Hematopoietic multipotent progenitor cell treated with erythropoietin and hydrocortisone succinate and interleukin-3 and kit ligand, for 6 days (in vitro differentiated cells): ENCODE data around the gene DNAH9.

Experiments
- DNase-seq: peaks from one replicate; pipeline ENCODE4 v3.0.0-alpha.2; 2015

DNAH9 gene

DNA sequence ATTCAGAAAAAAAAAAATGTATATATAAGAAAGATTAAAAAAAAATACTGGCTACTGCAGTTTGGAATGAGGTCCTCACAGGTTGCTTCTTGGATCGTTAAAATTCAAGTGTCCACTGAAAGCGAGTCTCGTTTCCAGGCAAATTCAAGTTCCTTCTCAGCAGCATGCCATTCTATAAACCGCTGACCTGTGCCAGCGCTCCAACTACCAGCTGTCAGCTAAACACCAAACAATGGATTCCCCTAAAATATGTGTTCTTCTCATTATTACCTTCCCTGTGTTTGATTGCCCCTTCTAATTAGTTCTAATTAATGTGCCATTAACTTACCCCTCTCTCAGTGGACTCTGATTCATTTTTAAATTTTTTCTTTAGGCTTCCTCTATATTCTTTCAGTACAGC lies 92.4 kb downstream of the DNAH9 start:
- no peak for DNase-seq

DNA sequence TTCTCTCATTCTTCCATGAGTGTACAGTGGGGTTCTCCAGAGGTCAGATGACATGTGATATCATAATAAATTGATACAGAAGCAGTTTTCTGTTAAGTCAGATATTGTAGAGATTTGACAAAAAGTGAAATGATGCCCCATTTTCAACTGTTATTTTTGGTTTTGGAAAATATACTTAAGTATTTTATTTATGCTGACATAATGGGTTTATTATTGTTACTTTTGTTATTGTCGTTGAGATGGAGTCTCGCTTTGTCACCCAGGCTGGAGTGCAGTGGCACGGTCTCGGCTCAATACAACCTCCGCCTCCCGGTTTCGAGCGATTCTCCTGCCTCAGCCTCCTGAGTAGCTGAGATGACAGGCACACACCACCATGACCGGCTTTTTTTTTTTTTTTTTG lies 94.4 kb downstream of the DNAH9 start:
- no peak for DNase-seq

DNA sequence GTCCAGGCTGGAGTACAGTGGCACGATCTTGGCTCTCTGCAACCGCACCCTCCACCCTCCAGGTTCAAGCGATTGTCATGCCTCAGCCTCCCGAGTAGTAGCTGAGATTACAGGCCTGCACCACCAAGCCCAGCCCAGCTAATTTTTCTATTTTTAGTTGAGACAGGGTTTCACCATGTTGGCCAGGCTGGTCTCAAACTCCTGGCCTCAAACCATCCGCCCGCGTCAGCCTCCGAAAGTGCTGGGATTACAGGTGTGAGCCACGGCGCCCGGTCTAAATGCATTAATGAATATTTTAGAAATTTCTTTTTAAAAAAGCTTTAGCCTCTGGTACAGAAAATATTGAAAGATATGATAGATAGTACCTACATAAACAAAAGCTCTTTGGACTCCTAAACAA lies 95.0 kb downstream of the DNAH9 start:
- DNase-seq: no peak

DNA sequence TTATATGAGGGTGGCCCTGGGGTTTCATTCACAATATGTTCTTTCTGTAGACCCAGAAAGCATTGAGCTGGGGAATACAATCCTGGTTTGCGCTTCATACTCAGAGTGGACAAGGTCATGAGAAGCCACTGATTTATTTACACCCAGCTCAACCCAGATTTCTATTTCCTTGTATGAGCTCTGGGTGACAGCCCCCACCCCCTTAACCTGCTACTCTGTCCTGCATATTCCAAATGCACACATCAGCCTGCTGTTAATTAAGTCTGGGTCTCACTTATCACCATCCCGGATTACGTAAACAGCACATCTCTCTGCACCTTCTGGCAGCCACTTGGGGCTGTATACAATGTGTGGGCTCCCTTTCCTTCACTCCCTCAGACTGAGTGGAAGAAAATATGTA lies 102.4 kb downstream of the DNAH9 start:
- DNase-seq: no peak

DNA sequence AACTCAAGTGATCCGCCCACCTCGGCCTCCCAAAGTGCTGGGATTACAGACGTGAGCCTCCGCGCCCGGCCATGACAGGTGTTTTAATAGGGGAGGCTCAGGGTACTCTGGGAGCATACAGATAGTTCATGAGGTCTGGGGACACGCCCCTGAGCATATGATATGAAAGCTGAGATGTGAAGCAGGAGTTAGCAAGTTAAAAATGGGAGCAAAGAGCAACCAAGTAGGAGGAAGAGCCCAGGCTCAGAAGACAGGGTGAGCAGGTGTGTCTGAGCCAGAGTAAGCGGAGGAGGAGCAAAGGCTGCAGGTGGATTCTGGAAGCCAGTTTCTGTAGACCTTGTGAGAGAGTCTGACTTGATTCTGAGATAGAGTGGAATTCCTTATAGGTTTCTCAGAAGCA lies 103.6 kb downstream of the DNAH9 start:
- DNase-seq: no peak

DNA sequence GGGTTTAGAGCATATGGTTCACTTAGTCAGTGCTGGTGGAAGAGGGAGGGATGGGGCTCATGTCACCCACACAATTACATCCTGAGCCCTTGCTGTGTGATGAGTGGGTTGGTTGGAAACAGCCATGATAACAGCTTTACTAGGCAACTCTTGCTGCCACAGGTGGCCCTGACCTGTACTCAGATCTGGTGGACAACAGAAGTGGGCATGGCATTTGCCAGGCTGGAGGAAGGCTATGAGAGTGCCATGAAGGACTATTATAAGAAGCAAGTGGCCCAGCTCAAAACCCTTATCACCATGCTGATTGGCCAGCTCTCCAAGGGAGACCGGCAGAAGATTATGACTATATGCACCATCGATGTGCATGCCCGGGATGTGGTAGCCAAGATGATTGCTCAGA lies 105.8 kb downstream of the DNAH9 start:
- DNase-seq: no peak

DNA sequence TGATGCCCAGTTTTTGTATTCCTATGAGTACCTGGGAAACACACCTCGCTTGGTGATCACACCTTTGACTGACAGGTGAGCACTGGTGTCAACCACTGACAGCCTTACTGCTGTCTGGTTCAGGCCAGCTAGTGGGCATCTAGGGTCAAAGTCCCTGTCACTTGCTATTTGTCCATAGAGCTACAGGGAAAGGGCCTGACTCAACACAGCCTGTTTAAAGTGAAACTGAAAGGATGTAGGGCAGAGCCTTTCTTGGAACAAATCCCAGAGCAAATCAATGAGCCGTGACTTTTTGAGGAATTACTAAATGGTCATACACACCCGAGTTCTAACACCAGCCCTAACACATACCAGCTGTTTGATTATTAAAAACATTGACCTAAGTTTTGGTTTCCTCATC lies 106.8 kb downstream of the DNAH9 start:
- no peak for DNase-seq

DNA sequence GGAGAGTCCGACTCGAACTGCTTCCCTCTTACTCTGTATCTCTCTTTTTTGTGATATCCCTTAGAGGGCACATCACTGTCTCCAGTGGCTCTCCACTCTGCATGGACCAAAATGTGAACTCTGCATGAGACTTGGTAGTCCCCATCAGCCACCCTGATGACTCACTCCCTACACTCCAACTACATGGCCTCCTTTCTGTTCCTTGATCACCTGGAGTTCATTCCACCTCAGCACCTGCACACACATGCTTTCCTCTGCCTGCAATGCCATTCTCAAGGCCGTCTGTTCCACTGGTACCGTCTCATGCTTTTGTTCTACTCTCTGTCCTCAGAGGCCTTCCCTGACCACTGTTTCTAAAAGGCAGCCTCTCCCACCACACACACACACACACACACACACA lies 109.3 kb downstream of the DNAH9 start:
- no peak for DNase-seq

DNA sequence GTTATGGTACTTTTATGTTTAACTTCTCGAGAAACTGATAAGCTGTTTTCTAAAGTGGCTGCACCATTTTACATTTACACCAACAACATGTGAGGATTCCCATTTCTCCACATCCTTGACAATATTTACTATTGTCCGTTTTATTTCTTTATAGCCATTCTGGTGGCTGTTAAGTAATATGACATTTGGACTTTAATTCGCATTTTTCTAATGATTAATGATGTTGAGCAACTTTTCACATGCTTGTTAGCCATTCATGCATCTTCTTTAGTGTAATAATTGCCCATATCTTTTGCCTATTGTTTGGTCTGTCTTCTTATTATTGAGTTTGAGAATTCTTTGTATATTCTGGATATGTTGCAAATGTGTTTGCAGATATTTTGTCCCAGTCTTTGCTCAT lies 114.2 kb downstream of the DNAH9 start:
- no peak for DNase-seq

DNA sequence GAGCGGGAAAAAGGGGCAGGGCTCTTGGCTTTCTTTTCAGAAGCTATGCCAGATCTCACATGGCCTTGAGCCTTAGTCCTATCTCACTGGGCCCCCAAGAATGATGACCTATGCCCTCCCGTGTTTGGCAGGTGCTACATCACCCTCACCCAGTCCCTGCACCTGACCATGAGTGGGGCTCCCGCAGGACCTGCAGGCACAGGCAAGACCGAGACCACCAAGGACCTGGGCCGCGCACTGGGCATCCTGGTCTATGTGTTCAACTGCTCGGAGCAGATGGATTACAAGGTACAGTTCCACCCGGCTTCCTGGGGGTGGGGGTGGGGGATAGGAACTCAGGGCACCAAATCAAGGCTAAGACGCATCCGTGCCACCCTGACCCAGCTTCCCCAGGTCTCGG lies 120.9 kb downstream of the DNAH9 start:
- DNase-seq: no peak

DNA sequence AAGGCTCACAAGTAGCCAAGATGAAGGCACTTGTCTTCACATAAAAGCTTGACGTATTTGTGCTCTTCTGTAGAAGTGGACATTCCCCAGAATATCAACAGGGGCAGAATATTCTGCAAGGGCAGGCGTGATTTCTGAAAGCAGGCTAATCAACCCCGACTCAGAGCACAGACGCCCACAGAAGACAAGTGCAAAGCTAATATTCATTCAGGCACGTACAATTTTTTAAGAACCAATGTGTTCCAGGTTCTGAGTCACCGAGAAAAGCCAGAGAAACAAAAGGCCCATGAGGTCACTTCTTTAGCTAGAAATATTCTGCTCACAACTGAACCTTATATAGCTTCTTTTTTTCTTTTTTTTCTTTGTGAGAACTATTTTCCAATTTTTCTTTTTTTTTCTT lies 121.6 kb downstream of the DNAH9 start:
- no peak for DNase-seq

DNA sequence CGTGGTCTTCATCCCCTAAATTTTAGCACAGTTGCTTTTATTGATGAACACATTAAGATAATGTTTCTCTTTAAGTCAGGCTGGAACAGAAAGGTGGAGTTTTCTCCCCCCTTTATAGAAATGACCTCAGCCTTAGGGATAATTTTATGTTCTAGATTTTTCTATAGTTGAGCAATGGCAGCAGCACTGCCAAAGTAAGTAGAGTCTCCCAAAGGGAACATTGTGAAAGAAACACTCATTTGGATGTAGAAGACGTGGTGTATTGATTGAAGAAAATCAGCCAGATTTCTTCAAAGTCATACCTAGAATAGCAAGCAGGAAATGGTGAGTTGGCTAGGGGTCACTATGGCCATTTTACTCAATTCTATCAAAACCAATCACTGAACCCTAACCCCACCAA lies 122.5 kb downstream of the DNAH9 start:
- DNase-seq: no peak

DNA sequence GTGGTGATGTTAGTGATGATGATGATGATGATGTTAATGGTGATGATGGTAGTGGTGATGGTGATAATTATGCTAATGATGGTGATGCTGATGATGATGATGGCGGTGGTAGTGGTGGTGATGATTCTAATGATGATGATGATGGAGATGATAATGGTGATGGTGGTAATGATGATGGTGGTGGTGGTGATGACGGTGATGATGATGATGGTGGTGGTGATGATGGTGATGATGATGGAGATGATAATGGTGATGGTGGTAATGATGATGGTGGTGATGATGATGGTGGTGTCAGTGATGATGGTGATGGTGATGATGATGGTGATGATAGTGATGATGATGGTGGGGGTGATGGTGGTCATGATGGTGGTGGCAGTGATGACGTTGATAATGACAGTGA lies 132.5 kb downstream of the DNAH9 start:
- no peak for DNase-seq

DNA sequence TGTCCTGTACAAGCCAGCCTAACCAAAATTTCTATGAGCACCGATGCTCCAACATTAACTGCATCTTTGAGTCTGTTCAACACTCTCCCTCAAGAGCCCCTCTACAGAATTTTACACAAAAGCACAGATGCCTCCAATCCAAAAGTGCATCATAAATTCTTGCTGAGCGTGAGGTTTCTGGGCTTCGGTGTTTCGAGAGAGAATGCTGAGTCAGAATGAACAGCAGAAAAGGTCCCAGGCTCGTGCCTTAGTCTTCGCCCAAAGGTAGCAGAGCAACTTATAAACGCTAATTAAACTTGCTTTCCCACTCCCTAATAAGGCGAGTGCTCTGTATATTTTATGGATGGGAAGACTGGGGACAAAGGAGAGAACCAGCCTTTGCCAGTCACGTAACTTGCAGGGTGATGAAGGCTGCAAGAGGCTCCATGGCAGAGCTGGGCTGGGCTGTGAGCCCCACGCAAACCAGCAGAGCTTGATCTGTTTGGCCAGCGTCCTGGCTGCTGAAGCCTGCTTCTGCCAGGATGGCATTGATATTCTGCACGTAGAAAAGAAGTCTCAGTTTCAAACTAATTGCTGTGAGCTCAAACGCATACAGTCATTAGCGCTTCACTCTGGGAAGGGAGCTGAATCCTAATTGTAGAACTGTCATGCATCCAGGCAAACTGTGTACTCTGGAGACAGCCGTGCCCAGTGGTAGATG lies 138.5 kb downstream of the DNAH9 start:
- no peak for DNase-seq

DNA sequence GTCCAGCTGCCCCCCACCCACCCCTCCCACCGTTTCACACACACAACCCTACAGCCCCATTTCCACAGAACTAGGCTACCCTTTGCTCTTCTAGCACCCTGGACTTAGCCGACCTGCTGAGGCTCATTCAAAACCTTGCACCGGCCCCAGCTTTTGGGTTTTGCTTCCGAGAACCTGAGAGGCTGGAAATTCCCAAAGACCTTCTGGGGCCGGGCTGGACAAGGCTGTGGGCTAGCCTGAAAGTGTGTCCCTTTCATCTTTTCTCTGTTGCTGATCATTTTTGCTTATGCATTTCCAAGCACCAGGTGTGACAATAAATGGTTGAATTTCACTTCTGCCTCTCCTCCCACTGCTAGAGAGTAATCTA lies 139.0 kb downstream of the DNAH9 start:
- no peak for DNase-seq

DNA sequence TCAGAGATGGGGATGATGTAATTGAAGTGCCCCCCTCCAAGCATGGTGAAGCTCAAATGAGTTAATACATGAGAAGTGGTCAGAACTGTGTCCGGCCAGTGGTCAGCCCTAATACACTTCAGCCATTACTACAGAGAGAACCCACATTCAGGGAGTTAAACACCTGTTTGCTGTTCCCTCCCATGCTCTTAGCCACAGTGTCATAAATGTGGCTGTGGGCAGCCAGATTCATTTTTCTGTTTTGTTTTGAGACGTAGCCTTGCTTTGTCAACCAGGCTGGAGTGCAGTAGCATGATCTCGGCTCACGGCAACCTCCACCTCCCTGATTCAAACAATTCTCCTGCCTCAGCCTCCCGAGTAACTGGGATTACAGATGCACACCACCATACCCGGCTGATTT lies 139.9 kb downstream of the DNAH9 start:
- DNase-seq: no peak

DNA sequence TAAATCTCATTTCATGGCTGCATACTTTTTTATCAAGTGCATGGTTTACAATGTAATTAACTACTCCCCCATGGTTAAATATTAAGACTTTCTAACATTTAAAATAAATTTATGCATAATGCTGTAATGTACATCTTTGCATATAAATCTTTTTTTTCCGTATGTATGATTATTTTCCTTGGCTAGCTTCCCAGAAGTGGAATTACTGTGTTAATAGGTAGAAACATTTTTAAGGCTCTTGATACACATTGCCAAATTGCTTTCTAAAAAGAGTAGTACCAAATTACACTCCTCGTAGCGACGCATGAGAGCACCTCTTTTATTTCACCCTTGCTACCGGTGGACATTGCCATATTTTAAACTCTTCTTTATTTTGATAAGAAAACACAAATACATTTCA lies 141.1 kb downstream of the DNAH9 start:
- DNase-seq: no peak

DNA sequence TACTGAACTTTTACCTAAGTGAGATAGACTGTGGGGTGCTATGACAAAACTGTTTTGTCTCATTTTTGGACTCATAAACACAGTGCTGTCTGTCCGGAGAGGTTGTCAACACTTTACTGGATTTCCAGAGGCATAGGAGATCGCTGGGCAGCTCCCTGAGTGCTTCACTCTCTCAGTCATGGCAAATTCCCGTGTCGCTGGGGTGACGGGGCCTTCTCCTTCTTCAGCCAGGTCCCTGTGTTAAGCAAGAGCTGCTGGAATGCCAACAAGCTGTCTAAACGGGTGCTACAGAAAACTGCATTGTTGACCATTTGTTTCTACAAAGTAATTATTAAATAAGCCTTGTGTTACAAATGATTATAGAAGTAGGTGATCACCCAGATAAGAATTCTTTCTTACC lies 141.6 kb downstream of the DNAH9 start:
- no peak for DNase-seq

DNA sequence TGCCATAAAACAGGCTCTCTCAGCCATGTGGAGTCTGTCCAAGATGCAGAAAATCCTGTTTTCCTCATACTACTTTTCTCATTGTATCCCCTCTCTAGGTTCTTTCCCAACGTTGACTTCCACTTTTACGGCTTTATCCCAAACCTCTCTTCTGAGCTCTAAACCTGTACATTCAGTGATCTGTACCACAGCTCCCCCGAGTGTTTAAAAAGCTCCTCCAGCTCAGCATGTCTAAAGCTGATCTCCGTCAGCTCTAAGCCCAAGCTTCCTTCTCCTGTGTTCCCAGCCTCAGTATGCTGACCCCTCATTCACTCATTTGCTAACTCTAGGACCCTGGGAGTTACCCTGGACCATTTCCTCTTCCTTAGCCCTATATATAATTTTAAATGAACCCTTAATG lies 144.6 kb downstream of the DNAH9 start:
- DNase-seq: no peak

DNA sequence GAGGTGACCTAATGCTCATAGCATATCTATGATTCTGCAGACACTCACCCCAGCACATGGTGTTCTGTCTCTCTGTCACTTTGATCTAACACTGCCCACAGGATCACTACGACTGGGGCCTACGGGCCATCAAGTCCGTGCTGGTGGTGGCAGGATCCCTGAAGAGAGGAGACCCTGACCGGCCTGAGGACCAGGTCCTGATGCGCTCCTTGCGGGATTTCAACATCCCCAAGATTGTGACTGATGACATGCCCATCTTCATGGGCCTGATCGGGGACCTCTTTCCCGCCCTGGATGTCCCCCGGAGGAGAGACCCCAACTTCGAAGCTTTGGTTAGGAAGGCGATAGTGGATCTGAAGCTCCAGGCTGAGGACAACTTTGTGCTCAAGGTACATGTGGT lies 146.4 kb downstream of the DNAH9 start:
- DNase-seq: no peak

DNA sequence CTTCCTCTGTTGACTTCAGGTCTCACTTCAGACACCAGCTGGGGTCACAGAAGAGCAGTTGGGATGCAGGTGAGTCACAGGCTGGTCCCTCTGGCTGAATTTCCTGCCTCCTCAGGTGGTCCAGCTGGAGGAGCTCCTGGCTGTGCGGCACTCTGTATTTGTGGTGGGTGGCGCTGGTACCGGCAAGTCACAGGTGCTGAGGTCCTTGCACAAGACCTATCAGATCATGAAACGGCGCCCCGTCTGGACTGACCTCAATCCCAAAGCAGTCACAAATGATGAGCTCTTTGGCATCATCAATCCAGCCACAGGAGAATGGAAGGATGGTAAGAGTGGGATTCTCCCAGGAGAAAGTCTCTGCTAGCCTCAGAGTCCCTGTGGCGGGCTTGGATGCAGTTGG lies 149.2 kb downstream of the DNAH9 start:
- no peak for DNase-seq

DNA sequence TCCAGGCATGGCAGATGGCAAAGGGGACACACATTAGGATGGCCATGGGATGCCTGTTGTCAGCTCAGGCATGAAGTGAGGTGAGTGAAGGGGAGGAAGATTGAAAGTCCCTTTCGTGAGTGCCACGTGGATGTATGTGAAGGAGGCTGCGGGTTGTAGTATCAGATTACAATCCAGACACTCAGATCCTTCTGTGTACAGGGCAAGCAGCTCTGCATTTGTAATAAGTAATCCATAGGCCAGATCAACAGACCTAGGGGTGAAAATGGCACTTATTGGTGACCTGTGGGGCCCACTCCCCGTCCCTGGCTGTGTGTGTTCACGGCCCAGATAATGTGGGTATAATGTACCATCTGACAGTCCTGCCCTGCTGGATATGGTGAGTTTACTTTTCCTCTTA lies 159.5 kb downstream of the DNAH9 start:
- no peak for DNase-seq

DNA sequence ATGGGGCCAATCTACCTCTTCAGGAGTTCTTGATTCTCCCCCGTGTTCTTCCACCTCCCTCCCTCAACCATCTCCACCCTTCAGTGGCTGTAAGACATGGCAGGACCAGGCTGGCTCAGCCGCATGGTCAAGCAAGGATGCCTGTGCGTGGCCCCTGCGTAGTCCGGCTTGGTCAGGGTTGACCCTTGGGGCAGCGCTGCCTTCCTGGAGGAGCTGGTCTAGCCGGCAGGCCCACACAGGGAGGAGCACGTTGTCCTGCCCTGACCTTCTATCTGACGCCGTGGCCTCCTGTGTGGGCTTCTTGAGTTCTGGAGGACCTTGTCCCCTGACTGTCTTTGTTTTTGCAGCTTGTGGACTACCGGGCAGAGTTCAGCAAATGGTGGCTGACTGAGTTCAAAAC lies 169.8 kb downstream of the DNAH9 start:
- DNase-seq: no peak

DNA sequence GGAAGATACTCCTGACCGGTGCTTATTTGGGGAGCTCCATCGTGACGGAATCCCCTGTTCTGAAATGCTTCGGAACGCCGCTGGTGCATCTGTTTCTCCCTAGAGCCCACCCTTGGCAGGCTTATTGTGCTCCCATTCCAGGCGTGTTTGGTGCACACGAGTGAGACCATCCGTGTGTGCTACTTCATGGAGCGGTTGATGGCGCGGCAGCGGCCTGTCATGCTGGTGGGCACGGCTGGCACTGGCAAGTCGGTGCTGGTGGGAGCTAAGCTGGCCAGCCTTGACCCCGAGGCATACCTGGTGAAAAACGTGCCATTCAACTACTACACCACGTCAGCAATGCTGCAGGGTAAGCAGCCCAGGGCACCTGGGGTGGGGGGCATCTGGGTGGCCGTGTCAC lies 170.7 kb downstream of the DNAH9 start:
- DNase-seq: no peak

DNA sequence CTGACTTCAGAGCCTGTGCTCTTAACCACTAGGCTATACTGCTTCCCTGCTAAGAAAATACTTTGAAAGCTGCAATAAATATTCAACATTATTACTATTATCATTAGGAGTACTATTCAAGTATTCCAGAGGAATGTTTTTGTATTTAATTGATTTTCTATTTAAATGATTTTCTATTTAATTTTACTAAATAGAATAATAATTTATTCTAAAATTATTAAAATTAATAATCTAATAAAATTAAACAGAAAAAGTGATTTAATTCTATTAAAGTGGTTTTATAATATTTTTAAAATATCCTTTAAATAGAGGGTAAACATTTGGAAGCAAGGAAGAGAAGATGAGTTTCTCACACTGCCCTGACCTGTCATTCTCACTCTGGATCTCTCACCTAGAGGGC lies 173.8 kb downstream of the DNAH9 start:
- no peak for DNase-seq

DNA sequence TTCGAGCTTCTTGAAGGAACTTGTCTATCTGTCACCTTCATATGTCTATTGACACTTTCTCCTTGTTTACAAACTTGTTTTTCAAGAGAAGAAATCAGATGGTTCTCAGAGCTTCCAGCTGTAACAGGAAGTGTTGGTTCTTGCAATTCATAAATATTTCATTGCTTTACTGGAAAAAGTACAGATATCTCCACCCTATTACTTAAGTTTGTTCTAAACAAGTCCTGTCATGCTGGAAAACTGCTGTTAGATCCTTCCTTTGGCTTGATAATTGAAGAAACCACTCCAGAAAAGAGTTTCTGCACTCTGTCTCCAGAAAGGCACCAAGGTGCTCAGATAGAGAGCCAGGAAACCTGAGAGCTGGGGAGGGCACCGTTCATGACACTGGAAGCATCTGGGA lies 181.6 kb downstream of the DNAH9 start:
- DNase-seq: no peak
